A549 (cell line): ENCODE measurements around the gene SMPD2.

Experiments
- CHD2 ChIP-seq: fragments of 150-350 bp; IDR thresholded peaks from 2 replicates; pipeline ENCODE4 v1.6.1; 2014; ENCODE audit warnings: low read length; ENCODE audit not compliant: partially characterized antibody
- CTCF ChIP-seq: fragments of >200 bp; sonication (Bioruptor Twin); formaldehyde crosslinking; IDR thresholded peaks from 3 replicates; pipeline ENCODE4 v1.5.1; 2016
- ESRRA ChIP-seq: fragments of 150-350 bp; IDR thresholded peaks from 2 replicates; pipeline ENCODE4 v1.6.1; 2014; ENCODE audit warnings: mild to moderate bottlenecking, low read length, borderline replicate concordance
- FOSL2 ChIP-seq, 2 experiments: fragments of 450-650 bp in 1 of 2; fragments of >200 bp in 1 of 2; sonication (Bioruptor Twin) in 1 of 2; formaldehyde crosslinking; IDR thresholded peaks; 2 replicates each; pipeline versions ENCODE4 v1.5.0 to v1.6.1; 2016 to 2020; ENCODE audit warnings: mild to moderate bottlenecking in 1 of 2, moderate library complexity in 1 of 2
- MAX ChIP-seq: IDR thresholded peaks from 2 replicates; pipeline ENCODE4 v1.6.1; 2012
- NR3C1 ChIP-seq: fragments of >200 bp; sonication (Bioruptor Twin); formaldehyde crosslinking; IDR thresholded peaks from 3 replicates; pipeline ENCODE4 v1.6.1; 2017
- POLR2A ChIP-seq: IDR thresholded peaks from 2 replicates; pipeline ENCODE4 v1.6.1; 2012; ENCODE audit warnings: mild to moderate bottlenecking, low read length
- REST ChIP-seq: fragments of 200-600 bp; sonication (generic); IDR thresholded peaks from 2 replicates; pipeline ENCODE4 v1.6.1; 2016; ENCODE audit warnings: antibody characterized with exemption, mild to moderate bottlenecking, moderate library complexity
- RFX5 ChIP-seq: fragments of 450-650 bp; IDR thresholded peaks from 2 replicates; pipeline ENCODE4 v1.7.1; 2014; ENCODE audit warnings: antibody characterized with exemption, mild to moderate bottlenecking, moderate library complexity

- no peak for TF ChIP-seq CTCF
- no peak for TF ChIP-seq NR3C1
- TF ChIP-seq ESRRA, result no peak
- TF ChIP-seq FOSL2 (IDR thresholded peaks at IDR 0.05), result no peak
- no peak for TF ChIP-seq FOSL2 (CRISPR knock-in tag; IDR thresholded peaks at IDR 0.05)
- no peak for TF ChIP-seq REST
- TF ChIP-seq CHD2, result no peak
- TF ChIP-seq POLR2A, result no peak
- no peak for TF ChIP-seq MAX
- no peak for TF ChIP-seq RFX5
Observed at GRCh38 chr6:109449064-109449794, 8.7 kb downstream of the SMPD2 start.
